ENCODE measurements around the gene ANO6.

DNA sequence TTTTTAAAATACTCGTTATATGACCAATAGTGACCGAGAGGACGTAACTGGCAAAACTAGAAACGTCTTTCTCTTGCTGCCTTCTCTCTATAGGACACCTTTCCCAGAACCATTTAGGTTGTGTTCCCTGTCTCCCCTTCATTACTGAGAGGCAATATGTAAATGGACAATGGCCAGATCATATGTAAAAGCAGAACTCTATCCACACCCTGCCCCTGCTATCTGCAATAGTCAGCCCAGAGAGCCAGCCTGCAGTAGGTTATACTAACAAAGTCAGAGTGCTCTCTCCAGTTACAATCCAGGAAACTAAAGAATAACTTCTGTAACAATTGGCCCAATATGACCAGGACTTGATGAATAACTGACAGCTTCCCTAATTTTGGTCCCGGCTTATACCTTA, 216.8 kb downstream of the ANO6 start:
- TF ChIP-seq, protein P1, sequence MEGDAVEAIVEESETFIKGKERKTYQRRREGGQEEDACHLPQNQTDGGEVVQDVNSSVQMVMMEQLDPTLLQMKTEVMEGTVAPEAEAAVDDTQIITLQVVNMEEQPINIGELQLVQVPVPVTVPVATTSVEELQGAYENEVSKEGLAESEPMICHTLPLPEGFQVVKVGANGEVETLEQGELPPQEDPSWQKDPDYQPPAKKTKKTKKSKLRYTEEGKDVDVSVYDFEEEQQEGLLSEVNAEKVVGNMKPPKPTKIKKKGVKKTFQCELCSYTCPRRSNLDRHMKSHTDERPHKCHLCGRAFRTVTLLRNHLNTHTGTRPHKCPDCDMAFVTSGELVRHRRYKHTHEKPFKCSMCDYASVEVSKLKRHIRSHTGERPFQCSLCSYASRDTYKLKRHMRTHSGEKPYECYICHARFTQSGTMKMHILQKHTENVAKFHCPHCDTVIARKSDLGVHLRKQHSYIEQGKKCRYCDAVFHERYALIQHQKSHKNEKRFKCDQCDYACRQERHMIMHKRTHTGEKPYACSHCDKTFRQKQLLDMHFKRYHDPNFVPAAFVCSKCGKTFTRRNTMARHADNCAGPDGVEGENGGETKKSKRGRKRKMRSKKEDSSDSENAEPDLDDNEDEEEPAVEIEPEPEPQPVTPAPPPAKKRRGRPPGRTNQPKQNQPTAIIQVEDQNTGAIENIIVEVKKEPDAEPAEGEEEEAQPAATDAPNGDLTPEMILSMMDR (IDR thresholded peaks at IDR 0.05) = no peak
- TF ChIP-seq POLR2AphosphoS5 (IDR thresholded peaks at IDR 0.05) = no peak
